ENCODE data around the gene ST6GALNAC2.
A peak's percentile ranks its signal among the peaks of the same experiment; 100 is the strongest.

ST6GALNAC2 gene

DNA sequence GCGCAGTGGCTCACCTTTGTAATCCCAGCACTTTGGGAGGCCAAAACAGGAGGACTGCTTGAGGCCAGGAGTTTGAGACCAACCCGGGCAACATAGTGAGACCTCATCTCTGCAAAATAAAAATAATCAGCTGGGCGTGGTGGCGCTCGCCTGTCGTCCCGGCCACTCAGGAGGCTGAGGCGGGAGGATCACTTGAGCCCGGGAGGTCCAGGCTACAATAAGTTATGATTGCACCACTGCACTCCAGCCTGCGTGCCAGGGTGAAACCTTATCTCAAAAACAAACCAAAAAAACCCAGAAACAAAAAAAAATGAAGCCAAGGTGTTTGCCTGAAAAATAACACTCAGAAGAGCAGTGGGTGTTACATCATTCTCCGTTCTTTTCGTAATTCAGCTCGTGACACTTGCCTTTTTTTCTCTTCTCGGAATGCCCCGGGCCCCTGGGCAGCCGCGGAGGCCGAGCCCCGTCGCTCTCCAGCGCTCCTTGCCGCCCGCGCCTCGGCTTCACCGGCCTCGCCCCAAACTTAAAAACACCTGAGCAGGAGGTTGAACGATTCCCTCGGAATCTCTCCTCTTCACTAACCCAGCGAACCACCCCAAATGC is 28.8 kb downstream of the ST6GALNAC2 start (continued):
- TF ChIP-seq ZNF266 (tag by site-specific recombination; IDR thresholded peaks at IDR 0.05; ENCODE audit: low read depth): no peak
- no peak for TF ChIP-seq ZNF747 (tag by site-specific recombination; IDR thresholded peaks at IDR 0.05)
- no peak for TF ChIP-seq ZNF48 (tag by site-specific recombination; IDR thresholded peaks at IDR 0.05)
- TF ChIP-seq ZNF571 (tag by site-specific recombination; IDR thresholded peaks at IDR 0.05): no peak
- TF ChIP-seq ZBTB21 (tag by site-specific recombination; IDR thresholded peaks at IDR 0.05): 0 out of 2 replicates have a peak, but pooled peaks have one; percentile 43
- no peak for TF ChIP-seq ZNF112 (tag by site-specific recombination; IDR thresholded peaks at IDR 0.05)
- TF ChIP-seq, protein P1, sequence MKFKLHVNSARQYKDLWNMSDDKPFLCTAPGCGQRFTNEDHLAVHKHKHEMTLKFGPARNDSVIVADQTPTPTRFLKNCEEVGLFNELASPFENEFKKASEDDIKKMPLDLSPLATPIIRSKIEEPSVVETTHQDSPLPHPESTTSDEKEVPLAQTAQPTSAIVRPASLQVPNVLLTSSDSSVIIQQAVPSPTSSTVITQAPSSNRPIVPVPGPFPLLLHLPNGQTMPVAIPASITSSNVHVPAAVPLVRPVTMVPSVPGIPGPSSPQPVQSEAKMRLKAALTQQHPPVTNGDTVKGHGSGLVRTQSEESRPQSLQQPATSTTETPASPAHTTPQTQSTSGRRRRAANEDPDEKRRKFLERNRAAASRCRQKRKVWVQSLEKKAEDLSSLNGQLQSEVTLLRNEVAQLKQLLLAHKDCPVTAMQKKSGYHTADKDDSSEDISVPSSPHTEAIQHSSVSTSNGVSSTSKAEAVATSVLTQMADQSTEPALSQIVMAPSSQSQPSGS (tag by site-specific recombination; IDR thresholded peaks at IDR 0.05; ENCODE audit: low read depth): no peak
- peak; percentile 73 for TF ChIP-seq GLIS1 (tag by site-specific recombination; IDR thresholded peaks at IDR 0.05)
- peak; percentile 89 for TF ChIP-seq FEZF1 (tag by site-specific recombination; IDR thresholded peaks at IDR 0.05)
- TF ChIP-seq SCRT2 (tag by site-specific recombination; IDR thresholded peaks at IDR 0.05): no peak
- TF ChIP-seq, protein P2, sequence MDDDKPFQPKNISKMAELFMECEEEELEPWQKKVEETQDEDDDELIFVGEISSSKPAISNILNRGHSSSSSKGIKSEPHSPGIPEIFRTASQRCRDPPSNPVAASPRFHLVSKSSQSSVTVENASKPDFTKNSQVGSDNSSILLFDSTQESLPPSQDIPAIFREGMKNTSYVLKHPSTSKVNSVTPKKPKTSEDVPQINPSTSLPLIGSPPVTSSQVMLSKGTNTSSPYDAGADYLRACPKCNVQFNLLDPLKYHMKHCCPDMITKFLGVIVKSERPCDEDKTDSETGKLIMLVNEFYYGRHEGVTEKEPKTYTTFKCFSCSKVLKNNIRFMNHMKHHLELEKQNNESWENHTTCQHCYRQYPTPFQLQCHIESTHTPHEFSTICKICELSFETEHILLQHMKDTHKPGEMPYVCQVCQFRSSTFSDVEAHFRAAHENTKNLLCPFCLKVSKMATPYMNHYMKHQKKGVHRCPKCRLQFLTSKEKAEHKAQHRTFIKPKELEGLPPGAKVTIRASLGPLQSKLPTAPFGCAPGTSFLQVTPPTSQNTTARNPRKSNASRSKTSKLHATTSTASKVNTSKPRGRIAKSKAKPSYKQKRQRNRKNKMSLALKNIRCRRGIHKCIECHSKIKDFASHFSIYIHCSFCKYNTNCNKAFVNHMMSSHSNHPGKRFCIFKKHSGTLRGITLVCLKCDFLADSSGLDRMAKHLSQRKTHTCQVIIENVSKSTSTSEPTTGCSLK (tag by site-specific recombination; IDR thresholded peaks at IDR 0.05): no peak
- no peak for TF ChIP-seq TRIM28 (IDR thresholded peaks at IDR 0.05; ENCODE audit: borderline replicate concordance, low read length)
- no peak for TF ChIP-seq ZBTB48 (tag by site-specific recombination; IDR thresholded peaks at IDR 0.05)
- no peak for TF ChIP-seq ZNF529 (tag by site-specific recombination; IDR thresholded peaks at IDR 0.05; ENCODE audit: insufficient replicate concordance)
- TF ChIP-seq, protein P3, sequence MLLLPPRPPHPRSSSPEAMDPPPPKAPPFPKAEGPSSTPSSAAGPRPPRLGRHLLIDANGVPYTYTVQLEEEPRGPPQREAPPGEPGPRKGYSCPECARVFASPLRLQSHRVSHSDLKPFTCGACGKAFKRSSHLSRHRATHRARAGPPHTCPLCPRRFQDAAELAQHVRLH (tag by site-specific recombination; IDR thresholded peaks at IDR 0.05): peak; percentile 65; the same call in 1 of the 2 replicates
- no peak for TF ChIP-seq ZNF776 (tag by site-specific recombination; IDR thresholded peaks at IDR 0.05; ENCODE audit: borderline replicate concordance)
- TF ChIP-seq, protein P4, sequence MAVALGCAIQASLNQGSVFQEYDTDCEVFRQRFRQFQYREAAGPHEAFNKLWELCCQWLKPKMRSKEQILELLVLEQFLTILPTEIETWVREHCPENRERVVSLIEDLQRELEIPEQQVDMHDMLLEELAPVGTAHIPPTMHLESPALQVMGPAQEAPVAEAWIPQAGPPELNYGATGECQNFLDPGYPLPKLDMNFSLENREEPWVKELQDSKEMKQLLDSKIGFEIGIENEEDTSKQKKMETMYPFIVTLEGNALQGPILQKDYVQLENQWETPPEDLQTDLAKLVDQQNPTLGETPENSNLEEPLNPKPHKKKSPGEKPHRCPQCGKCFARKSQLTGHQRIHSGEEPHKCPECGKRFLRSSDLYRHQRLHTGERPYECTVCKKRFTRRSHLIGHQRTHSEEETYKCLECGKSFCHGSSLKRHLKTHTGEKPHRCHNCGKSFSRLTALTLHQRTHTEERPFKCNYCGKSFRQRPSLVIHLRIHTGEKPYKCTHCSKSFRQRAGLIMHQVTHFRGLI (tag by site-specific recombination; IDR thresholded peaks at IDR 0.05): no peak
- no peak for TF ChIP-seq ZNF544 (tag by site-specific recombination; IDR thresholded peaks at IDR 0.05)
- no peak for TF ChIP-seq ZNF629 (tag by site-specific recombination; IDR thresholded peaks at IDR 0.05)
- TF ChIP-seq TCF7L2 (IDR thresholded peaks at IDR 0.05; ENCODE audit: borderline replicate concordance, low read depth, low read length): no peak
- no peak for TF ChIP-seq ZNF114 (tag by site-specific recombination; IDR thresholded peaks at IDR 0.05)
- TF ChIP-seq ZXDB (tag by site-specific recombination; IDR thresholded peaks at IDR 0.05): no peak
- no peak for TF ChIP-seq ZNF138 (tag by site-specific recombination; IDR thresholded peaks at IDR 0.05; ENCODE audit: borderline replicate concordance)
- TF ChIP-seq ZNF701 (tag by site-specific recombination; IDR thresholded peaks at IDR 0.05): no peak
- no peak for TF ChIP-seq ZNF155 (tag by site-specific recombination; IDR thresholded peaks at IDR 0.05)
- no peak for TF ChIP-seq ZNF707 (tag by site-specific recombination; IDR thresholded peaks at IDR 0.05)
- TF ChIP-seq, protein P5, sequence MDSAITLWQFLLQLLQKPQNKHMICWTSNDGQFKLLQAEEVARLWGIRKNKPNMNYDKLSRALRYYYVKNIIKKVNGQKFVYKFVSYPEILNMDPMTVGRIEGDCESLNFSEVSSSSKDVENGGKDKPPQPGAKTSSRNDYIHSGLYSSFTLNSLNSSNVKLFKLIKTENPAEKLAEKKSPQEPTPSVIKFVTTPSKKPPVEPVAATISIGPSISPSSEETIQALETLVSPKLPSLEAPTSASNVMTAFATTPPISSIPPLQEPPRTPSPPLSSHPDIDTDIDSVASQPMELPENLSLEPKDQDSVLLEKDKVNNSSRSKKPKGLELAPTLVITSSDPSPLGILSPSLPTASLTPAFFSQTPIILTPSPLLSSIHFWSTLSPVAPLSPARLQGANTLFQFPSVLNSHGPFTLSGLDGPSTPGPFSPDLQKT (IDR thresholded peaks at IDR 0.05; ENCODE audit: borderline replicate concordance, low read depth, low read length): no peak
- TF ChIP-seq, protein P6, sequence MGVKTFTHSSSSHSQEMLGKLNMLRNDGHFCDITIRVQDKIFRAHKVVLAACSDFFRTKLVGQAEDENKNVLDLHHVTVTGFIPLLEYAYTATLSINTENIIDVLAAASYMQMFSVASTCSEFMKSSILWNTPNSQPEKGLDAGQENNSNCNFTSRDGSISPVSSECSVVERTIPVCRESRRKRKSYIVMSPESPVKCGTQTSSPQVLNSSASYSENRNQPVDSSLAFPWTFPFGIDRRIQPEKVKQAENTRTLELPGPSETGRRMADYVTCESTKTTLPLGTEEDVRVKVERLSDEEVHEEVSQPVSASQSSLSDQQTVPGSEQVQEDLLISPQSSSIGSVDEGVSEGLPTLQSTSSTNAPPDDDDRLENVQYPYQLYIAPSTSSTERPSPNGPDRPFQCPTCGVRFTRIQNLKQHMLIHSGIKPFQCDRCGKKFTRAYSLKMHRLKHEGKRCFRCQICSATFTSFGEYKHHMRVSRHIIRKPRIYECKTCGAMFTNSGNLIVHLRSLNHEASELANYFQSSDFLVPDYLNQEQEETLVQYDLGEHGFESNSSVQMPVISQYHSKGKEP (tag by site-specific recombination; IDR thresholded peaks at IDR 0.05): no peak
- TF ChIP-seq ZBTB17 (tag by site-specific recombination; IDR thresholded peaks at IDR 0.05): no peak
- TF ChIP-seq ZNF239 (tag by site-specific recombination; IDR thresholded peaks at IDR 0.05): no peak
- TF ChIP-seq, protein P7, sequence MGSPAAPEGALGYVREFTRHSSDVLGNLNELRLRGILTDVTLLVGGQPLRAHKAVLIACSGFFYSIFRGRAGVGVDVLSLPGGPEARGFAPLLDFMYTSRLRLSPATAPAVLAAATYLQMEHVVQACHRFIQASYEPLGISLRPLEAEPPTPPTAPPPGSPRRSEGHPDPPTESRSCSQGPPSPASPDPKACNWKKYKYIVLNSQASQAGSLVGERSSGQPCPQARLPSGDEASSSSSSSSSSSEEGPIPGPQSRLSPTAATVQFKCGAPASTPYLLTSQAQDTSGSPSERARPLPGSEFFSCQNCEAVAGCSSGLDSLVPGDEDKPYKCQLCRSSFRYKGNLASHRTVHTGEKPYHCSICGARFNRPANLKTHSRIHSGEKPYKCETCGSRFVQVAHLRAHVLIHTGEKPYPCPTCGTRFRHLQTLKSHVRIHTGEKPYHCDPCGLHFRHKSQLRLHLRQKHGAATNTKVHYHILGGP (tag by site-specific recombination; IDR thresholded peaks at IDR 0.05): no peak
